Mammary epithelial cell (primary cell): ENCODE measurements around the gene RBM8A.

ENCODE experiments used
- EZH2 ChIP-seq: IDR thresholded peaks from 2 replicates; pipeline ENCODE4 v1.6.1; 2012; ENCODE audit warnings: low read length, inconsistent platforms, borderline replicate concordance
- TF ChIP-seq, protein P1 (sequence below), 2 donors: IDR thresholded peaks in 1 of 2; conservative IDR thresholded peaks in 1 of 2; 2 replicates each; pipeline ENCODE4 v1.5.1; 2011 to 2012; ENCODE audit warnings: inconsistent platforms in 2 of 2, low read length in 2 of 2, mild to moderate bottlenecking in 2 of 2, control low read depth in 1 of 2, low read depth in 1 of 2; ENCODE audit not compliant: insufficient read depth in 1 of 2; ENCODE audit errors: extremely low read depth in 1 of 2

DNA sequence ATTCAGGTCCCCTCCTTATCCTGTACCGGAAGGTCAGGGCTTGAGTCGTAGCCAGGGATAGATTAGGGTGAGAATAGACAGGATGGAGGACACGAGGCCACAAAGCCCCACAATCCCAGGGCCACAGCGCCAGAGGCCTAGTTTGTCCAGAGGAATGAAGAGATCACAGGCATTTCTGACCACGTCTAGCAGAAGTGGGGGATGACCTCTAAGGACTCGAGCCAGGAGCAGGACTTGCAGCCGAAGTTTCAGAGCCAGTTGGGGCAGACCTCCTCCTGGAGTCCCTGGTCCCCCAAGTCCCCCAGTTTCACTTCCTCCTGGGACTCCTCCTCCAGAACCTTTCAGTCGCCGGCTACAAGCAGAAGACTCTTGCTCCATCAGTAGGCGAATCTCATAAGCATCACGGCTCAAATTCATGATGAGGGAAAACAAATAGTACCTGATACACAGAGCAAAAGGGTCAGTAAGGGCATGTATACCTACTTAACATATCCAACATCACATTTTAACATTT, 15.1 kb downstream of the RBM8A start:
- TF ChIP-seq, protein P1, sequence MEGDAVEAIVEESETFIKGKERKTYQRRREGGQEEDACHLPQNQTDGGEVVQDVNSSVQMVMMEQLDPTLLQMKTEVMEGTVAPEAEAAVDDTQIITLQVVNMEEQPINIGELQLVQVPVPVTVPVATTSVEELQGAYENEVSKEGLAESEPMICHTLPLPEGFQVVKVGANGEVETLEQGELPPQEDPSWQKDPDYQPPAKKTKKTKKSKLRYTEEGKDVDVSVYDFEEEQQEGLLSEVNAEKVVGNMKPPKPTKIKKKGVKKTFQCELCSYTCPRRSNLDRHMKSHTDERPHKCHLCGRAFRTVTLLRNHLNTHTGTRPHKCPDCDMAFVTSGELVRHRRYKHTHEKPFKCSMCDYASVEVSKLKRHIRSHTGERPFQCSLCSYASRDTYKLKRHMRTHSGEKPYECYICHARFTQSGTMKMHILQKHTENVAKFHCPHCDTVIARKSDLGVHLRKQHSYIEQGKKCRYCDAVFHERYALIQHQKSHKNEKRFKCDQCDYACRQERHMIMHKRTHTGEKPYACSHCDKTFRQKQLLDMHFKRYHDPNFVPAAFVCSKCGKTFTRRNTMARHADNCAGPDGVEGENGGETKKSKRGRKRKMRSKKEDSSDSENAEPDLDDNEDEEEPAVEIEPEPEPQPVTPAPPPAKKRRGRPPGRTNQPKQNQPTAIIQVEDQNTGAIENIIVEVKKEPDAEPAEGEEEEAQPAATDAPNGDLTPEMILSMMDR (conservative IDR thresholded peaks at IDR 0.05 in 1 of 2, IDR thresholded peaks at IDR 0.05 in 1 of 2; ENCODE audit: extremely low read depth in 1 of 2, insufficient read depth in 1 of 2, low read depth in 1 of 2, low read length in 2 of 2) = no peak
- no peak for TF ChIP-seq EZH2
